Measurements from ENCODE around the gene CIRBP. TPM values are rescaled to one million over a fixed set of nuclear protein-coding genes. Genes with fewer than 3 reads are reported as not detected.

Gene CIRBP
- total RNA-seq (104 and 110 TPM in 2 replicates), polyA plus RNA-seq (260 and 298 TPM in 2 replicates), polyA minus RNA-seq (ENCODE audit: low replicate concordance) (45.9 and 74.1 TPM in 2 replicates)
- polyA plus RNA-seq (2012), result 315 and 327 TPM in 2 replicates

GRCh38 chr19:1269065-1269477 lies at the start of gene CIRBP:
Gene CIRBP (plus strand): TSS chr19:1269332. CDS start chr19:1270934, 1,602 bp downstream.
- TF ChIP-seq, protein P1, sequence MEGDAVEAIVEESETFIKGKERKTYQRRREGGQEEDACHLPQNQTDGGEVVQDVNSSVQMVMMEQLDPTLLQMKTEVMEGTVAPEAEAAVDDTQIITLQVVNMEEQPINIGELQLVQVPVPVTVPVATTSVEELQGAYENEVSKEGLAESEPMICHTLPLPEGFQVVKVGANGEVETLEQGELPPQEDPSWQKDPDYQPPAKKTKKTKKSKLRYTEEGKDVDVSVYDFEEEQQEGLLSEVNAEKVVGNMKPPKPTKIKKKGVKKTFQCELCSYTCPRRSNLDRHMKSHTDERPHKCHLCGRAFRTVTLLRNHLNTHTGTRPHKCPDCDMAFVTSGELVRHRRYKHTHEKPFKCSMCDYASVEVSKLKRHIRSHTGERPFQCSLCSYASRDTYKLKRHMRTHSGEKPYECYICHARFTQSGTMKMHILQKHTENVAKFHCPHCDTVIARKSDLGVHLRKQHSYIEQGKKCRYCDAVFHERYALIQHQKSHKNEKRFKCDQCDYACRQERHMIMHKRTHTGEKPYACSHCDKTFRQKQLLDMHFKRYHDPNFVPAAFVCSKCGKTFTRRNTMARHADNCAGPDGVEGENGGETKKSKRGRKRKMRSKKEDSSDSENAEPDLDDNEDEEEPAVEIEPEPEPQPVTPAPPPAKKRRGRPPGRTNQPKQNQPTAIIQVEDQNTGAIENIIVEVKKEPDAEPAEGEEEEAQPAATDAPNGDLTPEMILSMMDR (conservative IDR thresholded peaks at IDR 0.05 in 1 of 2, IDR thresholded peaks at IDR 0.05 in 1 of 2; ENCODE audit: low read depth in 1 of 2, low read length in 2 of 2), result no peak
- TF ChIP-seq EZH2 (IDR thresholded peaks at IDR 0.05; ENCODE audit: low read length, missing control alignments), result no peak
- peak; percentile 98 to 99 for DNase-seq (ENCODE audit: low read depth in 2 of 2)
- no peak within 1 kb of the TSS for H2AFZ ChIP-seq (ENCODE audit: low read length)
- no peaks in the 10 kb centered on the region for H4K20me1 ChIP-seq (ENCODE audit: control insufficient read depth, extremely low read depth, insufficient read depth, low read length)
- peaks cover 44% of the 10 kb centered on the region for H3K4me1 ChIP-seq (ENCODE audit: control insufficient read depth, extremely low read depth, insufficient read depth, low read length)
- no peaks in the 10 kb centered on the region for H3K9me3 ChIP-seq (ENCODE audit: control insufficient read depth, insufficient read depth, low read depth, low read length)
- no peaks in the 10 kb centered on the region for H3K27me3 ChIP-seq (ENCODE audit: control insufficient read depth, insufficient read depth, low read length)
- H3K79me2 ChIP-seq (ENCODE audit: control insufficient read depth, insufficient read depth, low read length), result peaks cover 48% of the 10 kb centered on the region
- H3K36me3 ChIP-seq (ENCODE audit: control insufficient read depth, insufficient read depth, low read length), result peaks cover 25% of the 10 kb centered on the region
- peak within 1 kb of the TSS; percentile 92 for H3K9ac ChIP-seq (ENCODE audit: insufficient read depth, low read length)
- H3K27ac ChIP-seq (ENCODE audit: insufficient read depth, low read length), result peak within 1 kb of the TSS; percentile 98
- H3K4me3 ChIP-seq (replicated peaks in 1 of 4; ENCODE audit: control extremely low read depth in 1 of 4, insufficient read depth in 1 of 4, low read depth in 3 of 4, low read length in 4 of 4), result peak within 1 kb of the TSS; percentile 69 to 89 (median 81)
- peak within 1 kb of the TSS; percentile 99 for H3K4me2 ChIP-seq (ENCODE audit: extremely low read depth, insufficient read depth, low read length)

DNA sequence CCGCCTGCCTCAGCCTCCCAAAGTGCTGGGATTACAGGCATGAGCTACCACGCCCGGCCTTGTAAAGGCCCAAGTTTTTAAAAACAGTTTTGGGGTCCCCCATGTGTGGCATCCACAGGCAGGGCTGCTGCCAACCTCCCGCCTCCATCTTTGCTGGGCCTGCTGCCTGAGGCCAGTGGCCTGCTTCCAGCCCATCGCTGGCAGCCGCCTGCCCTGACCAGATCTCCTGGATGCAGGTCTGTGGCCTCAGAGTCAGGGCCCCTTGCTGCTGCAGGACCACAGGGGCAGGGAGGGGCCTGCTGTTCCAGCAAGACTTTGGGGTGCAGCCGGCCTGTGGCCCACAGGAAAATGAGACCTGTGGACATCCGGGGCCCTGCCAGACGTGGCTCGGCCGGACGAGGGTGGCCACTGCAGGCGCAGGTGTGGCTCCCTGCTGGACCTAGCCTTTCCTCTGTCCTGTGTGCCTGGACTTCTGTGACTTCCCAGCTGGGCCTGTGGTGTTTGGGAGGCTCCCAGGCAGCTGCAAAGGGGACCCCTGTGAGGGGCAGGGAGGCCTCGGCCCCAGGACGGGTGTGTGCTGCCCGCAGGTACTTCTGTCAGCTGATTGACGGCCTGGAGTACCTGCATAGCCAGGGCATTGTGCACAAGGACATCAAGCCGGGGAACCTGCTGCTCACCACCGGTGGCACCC lies 49.2 kb upstream of the CIRBP start:
- Histone ChIP-seq H3K27me3 (ENCODE audit: control insufficient read depth, insufficient read depth, low read length) (no peaks in the 10 kb centered on the region), H3K4me1 (ENCODE audit: control insufficient read depth, extremely low read depth, insufficient read depth, low read length) (peaks cover 10% of the 10 kb centered on the region), H3K9me3 (ENCODE audit: control insufficient read depth, insufficient read depth, low read depth, low read length) (no peaks in the 10 kb centered on the region), H3K27ac (ENCODE audit: insufficient read depth, low read length) (no peak overlapping the region), H3K36me3 (ENCODE audit: control insufficient read depth, insufficient read depth, low read length) (peaks cover 28% of the 10 kb centered on the region), H2AFZ (ENCODE audit: low read length) (no peak overlapping the region), H3K4me3 (replicated peaks in 1 of 4; ENCODE audit: control extremely low read depth in 1 of 4, insufficient read depth in 1 of 4, low read depth in 3 of 4, low read length in 4 of 4) (no peak overlapping the region), H4K20me1 (ENCODE audit: control insufficient read depth, extremely low read depth, insufficient read depth, low read length) (no peaks in the 10 kb centered on the region), H3K79me2 (ENCODE audit: control insufficient read depth, insufficient read depth, low read length) (peaks cover 33% of the 10 kb centered on the region), H3K9ac (ENCODE audit: insufficient read depth, low read length) (no peak overlapping the region), H3K4me2 (ENCODE audit: extremely low read depth, insufficient read depth, low read length) (no peak overlapping the region)
- no peak for DNase-seq (ENCODE audit: low read depth in 2 of 2)
- TF ChIP-seq EZH2 (IDR thresholded peaks at IDR 0.05; ENCODE audit: low read length, missing control alignments), result no peak
- TF ChIP-seq, protein P1 (conservative IDR thresholded peaks at IDR 0.05 in 1 of 2, IDR thresholded peaks at IDR 0.05 in 1 of 2; ENCODE audit: low read depth in 1 of 2, low read length in 2 of 2), result no peak

- peaks cover 5% of the 10 kb centered on the region for H3K4me1 ChIP-seq (ENCODE audit: control insufficient read depth, extremely low read depth, insufficient read depth, low read length)
- TF ChIP-seq, protein P1 (conservative IDR thresholded peaks at IDR 0.05 in 1 of 2, IDR thresholded peaks at IDR 0.05 in 1 of 2; ENCODE audit: low read depth in 1 of 2, low read length in 2 of 2), result no peak
- TF ChIP-seq EZH2 (IDR thresholded peaks at IDR 0.05; ENCODE audit: low read length, missing control alignments), result no peak
- no peaks in the 10 kb centered on the region for H3K9me3 ChIP-seq (ENCODE audit: control insufficient read depth, insufficient read depth, low read depth, low read length)
- no peak overlapping the region for H3K9ac ChIP-seq (ENCODE audit: insufficient read depth, low read length)
- no peak overlapping the region for H3K4me3 ChIP-seq (replicated peaks in 1 of 4; ENCODE audit: control extremely low read depth in 1 of 4, insufficient read depth in 1 of 4, low read depth in 3 of 4, low read length in 4 of 4)
- no peak overlapping the region for H3K4me2 ChIP-seq (ENCODE audit: extremely low read depth, insufficient read depth, low read length)
- peaks cover 28% of the 10 kb centered on the region for H3K36me3 ChIP-seq (ENCODE audit: control insufficient read depth, insufficient read depth, low read length)
- H2AFZ ChIP-seq (ENCODE audit: low read length), result no peak overlapping the region
- H3K27me3 ChIP-seq (ENCODE audit: control insufficient read depth, insufficient read depth, low read length), result no peaks in the 10 kb centered on the region
- H3K27ac ChIP-seq (ENCODE audit: insufficient read depth, low read length), result no peak overlapping the region
- DNase-seq (ENCODE audit: low read depth in 2 of 2), result no peak
- H3K79me2 ChIP-seq (ENCODE audit: control insufficient read depth, insufficient read depth, low read length), result peaks cover 27% of the 10 kb centered on the region
- no peaks in the 10 kb centered on the region for H4K20me1 ChIP-seq (ENCODE audit: control insufficient read depth, extremely low read depth, insufficient read depth, low read length)
Measured at GRCh38 chr19:1220477-1220930, 48.6 kb upstream of the CIRBP start.
